Uterus (tissue), 4 donors: ENCODE measurements around the gene OBSCN. TPM values are rescaled to one million over a fixed set of nuclear protein-coding genes. Genes with fewer than 3 reads are reported as not detected.

Experiments
- DNase-seq, 2 donors: peaks; one replicate each; pipeline ENCODE4 v3.0.0-alpha.2; 2019 to 2020
- H3K27ac ChIP-seq, 2 donors: fragments of 200-600 bp; sonication (generic); 1 replicate in 1 of 2; 2 replicates in 1 of 2; pipeline ENCODE4 v1.5.1; 2016 to 2018
- H3K27me3 ChIP-seq, 2 donors: fragments of 200-600 bp; sonication (generic); one replicate each; pipeline ENCODE4 v1.5.1; 2018 to 2019; ENCODE audit warnings: control low read depth in 1 of 2
- H3K36me3 ChIP-seq, 2 donors: fragments of 200-600 bp; sonication (generic); one replicate each; pipeline ENCODE4 v1.5.1; 2019; ENCODE audit warnings: control low read depth in 1 of 2
- H3K4me1 ChIP-seq, 2 donors: fragments of 200-600 bp; sonication (generic); one replicate each; pipeline ENCODE4 v1.5.1; 2018 to 2019; ENCODE audit warnings: control low read depth in 1 of 2
- H3K4me3 ChIP-seq, 2 donors: fragments of 200-600 bp; sonication (generic); 1 replicate in 1 of 2; 2 replicates in 1 of 2; pipeline ENCODE4 v1.5.1; 2018 to 2019; ENCODE audit warnings: mild to moderate bottlenecking in 1 of 2
- H3K9me3 ChIP-seq, 2 donors: fragments of 200-600 bp; sonication (generic); one replicate each; pipeline ENCODE4 v1.5.1; 2019; ENCODE audit warnings: control low read depth in 1 of 2
- POLR2A ChIP-seq, 2 donors: fragments of 450-650 bp; IDR thresholded peaks; one replicate each; pipeline ENCODE4 v1.6.1; 2016; ENCODE audit warnings: antibody characterized with exemption in 2 of 2, mild to moderate bottlenecking in 1 of 2, moderate library complexity in 1 of 2
- intact Hi-C: fragments of 100-400 bp; cut with DNase I; formaldehyde crosslinking; loops from one replicate; pipeline ENCODE4 v1.15.1; 2023; ENCODE audit warnings: low total_unique reads
- total RNA-seq, 4 donors: library from RNA; depleted of rRNA in 3 of 4; stranded (reverse); fragments of >200 nt in 3 of 4; gene quantifications; one replicate each; pipeline versions ENCODE4 v1.1.0 to v1.2.4, GENCODE V29; 2014 to 2023
- TF ChIP-seq, protein P1 (sequence below), 4 experiments: fragments of 200-600 bp in 2 of 4; fragments of 450-650 bp in 2 of 4; sonication (generic) in 2 of 4; IDR thresholded peaks; one replicate each; pipeline ENCODE4 v1.5.1; 2016 to 2019; ENCODE audit warnings: antibody characterized with exemption in 4 of 4, mild to moderate bottlenecking in 2 of 4, moderate library complexity in 1 of 4
- donor health status: DM: yes; HTN: yes; CAD: no.

The OBSCN gene
- total RNA-seq, 4 donors from 2014 or later, result 5.9 to 53.2 (median 22.4) TPM

DNA sequence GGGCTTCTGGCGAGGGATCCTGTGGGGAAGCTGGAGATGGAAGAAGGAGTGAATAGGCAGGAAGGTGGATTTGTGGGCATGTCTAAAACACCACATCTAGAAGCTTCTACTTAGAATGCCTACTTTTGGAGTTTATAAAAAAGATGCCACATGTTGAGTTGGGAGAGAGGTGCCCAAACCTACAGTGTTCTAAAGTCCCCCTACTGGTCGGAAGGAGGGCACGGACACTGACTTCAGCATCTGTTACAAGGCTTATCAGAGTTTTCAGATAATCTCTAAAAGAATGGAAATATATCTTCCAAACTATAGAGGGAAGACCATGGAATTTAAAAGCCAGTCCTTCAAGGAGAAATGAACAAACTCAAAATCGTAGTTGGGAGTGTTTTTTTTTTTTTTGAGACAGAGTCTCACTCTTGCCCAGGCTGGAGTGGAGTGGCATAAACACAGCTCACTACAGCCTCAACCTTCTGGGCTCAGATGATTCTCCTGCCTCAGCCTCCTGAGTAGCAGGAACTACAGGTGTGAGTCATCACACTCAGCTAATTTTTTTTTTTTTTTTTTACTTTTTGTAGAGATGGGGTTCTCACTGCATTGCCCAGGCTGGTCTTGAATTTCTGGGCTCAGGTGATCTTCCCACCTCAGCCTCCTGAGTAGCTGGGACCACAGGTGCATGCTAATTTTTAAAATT, 27.4 kb upstream of the OBSCN start:
- TF ChIP-seq POLR2A (IDR thresholded peaks at IDR 0.05), result no peak
- TF ChIP-seq, protein P1, sequence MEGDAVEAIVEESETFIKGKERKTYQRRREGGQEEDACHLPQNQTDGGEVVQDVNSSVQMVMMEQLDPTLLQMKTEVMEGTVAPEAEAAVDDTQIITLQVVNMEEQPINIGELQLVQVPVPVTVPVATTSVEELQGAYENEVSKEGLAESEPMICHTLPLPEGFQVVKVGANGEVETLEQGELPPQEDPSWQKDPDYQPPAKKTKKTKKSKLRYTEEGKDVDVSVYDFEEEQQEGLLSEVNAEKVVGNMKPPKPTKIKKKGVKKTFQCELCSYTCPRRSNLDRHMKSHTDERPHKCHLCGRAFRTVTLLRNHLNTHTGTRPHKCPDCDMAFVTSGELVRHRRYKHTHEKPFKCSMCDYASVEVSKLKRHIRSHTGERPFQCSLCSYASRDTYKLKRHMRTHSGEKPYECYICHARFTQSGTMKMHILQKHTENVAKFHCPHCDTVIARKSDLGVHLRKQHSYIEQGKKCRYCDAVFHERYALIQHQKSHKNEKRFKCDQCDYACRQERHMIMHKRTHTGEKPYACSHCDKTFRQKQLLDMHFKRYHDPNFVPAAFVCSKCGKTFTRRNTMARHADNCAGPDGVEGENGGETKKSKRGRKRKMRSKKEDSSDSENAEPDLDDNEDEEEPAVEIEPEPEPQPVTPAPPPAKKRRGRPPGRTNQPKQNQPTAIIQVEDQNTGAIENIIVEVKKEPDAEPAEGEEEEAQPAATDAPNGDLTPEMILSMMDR (IDR thresholded peaks at IDR 0.05), result peak in 1 of 4 experiments; percentile 18
- no peak for DNase-seq
- no peaks in the 10 kb centered on the region for H3K36me3 ChIP-seq
- no peaks in the 10 kb centered on the region for H3K27me3 ChIP-seq
- no peak overlapping the region for H3K4me3 ChIP-seq
- no peak overlapping the region for H3K27ac ChIP-seq
- H3K9me3 ChIP-seq, result no peaks in the 10 kb centered on the region
- intact Hi-C loops, result no loop called here
- no peaks in the 10 kb centered on the region for H3K4me1 ChIP-seq

DNA sequence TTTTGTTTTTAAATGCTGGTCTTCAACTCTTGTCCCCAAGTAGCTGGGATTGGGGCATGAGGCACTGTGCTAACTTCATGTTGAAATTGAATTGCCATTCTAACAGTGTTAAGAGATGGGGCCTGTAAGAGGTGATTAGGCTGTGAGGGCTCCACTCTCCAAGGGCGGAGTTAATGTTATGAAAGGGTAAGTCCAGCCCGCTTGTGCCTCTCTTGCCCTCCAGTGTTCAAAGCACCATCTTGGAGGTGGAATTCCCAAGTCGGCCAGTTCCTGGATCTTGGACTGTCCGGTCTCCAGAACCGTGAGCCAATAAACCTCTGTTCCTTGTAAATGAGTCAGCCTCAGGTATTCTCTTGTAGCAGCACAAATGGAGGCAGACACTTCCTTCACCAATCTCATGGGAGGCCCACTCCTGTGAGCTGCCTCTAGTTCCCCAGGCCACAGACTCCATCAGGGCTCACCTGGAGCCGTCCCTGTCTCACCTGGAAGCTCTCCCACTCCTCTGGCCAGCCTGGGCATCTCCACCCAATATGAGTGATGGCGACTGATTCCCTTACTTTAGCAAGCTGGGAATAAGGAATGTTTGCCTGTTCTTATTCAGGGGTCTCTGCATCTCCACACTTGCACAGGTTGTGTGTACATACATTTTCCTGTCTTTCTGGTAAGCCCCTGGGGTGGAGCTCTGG, 26.7 kb upstream of the OBSCN start:
- Histone ChIP-seq H3K27me3 (no peaks in the 10 kb centered on the region), H3K27ac (no peak overlapping the region), H3K4me1 (no peaks in the 10 kb centered on the region), H3K9me3 (no peaks in the 10 kb centered on the region), H3K4me3 (no peak overlapping the region), H3K36me3 (no peaks in the 10 kb centered on the region)
- intact Hi-C loops, result no loop called here
- TF ChIP-seq, protein P1 (IDR thresholded peaks at IDR 0.05), result no peak
- no peak for TF ChIP-seq POLR2A (IDR thresholded peaks at IDR 0.05)
- no peak for DNase-seq

DNA sequence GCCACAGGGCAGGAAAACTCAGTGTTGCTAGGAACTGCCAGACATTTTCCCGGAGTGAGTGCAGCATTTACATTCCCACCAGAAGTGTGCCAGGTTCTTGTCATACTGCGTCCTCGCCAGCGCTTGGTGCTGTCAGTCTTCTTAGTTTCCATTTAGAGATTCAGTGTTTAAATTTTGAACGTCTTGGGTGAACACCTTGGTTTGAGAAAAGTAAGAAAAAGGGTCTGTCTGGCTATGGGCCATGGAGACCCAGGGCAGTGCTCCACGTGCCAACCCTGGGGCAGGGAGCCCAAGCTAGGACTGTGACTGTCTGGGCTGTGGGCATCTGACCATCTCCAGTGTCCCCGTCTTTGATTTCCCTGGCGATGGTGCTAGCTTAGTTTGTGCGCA, 26.2 kb upstream of the OBSCN start:
- TF ChIP-seq, protein P1 (IDR thresholded peaks at IDR 0.05), result no peak
- no peaks in the 10 kb centered on the region for H3K9me3 ChIP-seq
- no peak overlapping the region for H3K27ac ChIP-seq
- H3K36me3 ChIP-seq, result no peaks in the 10 kb centered on the region
- DNase-seq, result no peak
- no peak overlapping the region for H3K4me3 ChIP-seq
- intact Hi-C loops, result no loop called here
- no peaks in the 10 kb centered on the region for H3K27me3 ChIP-seq
- no peaks in the 10 kb centered on the region for H3K4me1 ChIP-seq

DNA sequence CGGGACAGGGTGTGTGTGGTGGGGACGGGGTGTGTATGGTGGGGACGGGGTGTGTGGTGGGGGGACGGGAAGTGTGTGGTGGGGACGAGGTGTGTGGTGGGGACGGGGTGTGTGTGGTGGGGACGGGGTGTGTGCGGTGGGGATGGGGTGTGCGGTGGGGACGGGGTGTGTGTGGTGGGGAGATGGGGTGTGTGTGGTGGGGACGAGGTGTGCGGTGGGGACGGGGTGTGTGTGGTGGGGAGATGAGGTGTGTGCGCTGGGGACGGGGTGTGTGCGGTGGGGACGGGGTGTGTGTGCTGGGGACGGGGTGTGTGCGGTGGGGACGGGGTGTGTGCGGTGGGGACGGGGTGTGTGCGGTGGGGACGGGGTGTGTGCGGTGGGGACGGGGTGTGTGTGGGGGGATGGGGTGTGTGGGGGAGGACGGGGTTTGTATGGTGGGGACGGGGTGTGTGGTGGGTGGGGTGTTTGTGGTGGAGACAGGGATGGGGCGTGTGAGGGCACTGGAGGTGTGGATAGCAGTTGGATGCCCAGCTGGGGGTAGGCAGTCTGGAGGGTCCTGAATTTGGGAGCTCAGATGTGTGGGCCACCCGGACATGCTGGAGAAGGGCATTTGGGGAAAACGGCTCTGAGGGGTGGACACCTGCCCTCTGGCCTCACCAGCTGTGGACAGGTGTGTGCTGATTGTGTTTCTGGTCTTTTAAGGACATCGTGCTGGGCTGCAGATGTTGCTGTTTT, 25.4 kb upstream of the OBSCN start:
- Histone ChIP-seq H3K27me3 (no peaks in the 10 kb centered on the region), H3K4me1 (no peaks in the 10 kb centered on the region), H3K4me3 (no peak overlapping the region), H3K9me3 (no peaks in the 10 kb centered on the region), H3K36me3 (no peaks in the 10 kb centered on the region), H3K27ac (no peak overlapping the region)
- TF ChIP-seq, protein P1 (IDR thresholded peaks at IDR 0.05), result no peak
- TF ChIP-seq POLR2A (IDR thresholded peaks at IDR 0.05), result no peak
- DNase-seq, result no peak
- intact Hi-C loops, result no loop called here

DNA sequence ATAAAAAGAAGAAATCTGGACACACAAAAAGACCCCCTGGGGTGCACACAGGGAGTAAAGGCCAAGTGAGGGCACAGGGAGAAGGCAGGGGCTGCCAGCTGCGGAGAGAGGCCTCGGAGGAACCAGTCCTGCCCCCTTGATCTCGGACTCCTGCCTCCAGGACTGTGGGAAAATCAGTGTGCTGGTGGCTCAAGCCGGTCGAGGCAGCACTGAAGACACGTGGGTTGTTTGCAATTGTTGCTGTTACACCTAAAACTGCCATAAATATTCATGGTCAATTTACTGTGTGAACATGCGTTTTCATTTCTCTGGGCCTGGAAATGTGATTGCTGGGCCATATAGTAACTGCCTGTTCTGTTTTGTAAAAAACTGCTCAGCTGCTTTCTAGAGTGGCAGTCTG, 23.7 kb upstream of the OBSCN start:
- intact Hi-C loops, result no loop called here
- TF ChIP-seq, protein P1 (IDR thresholded peaks at IDR 0.05), result no peak
- no peak for TF ChIP-seq POLR2A (IDR thresholded peaks at IDR 0.05)

More for the DNA sequence above, 23.7 kb upstream of the OBSCN start:
- no peaks in the 10 kb centered on the region for H3K36me3 ChIP-seq
- no peak overlapping the region for H3K4me3 ChIP-seq
- no peaks in the 10 kb centered on the region for H3K27me3 ChIP-seq
- H3K27ac ChIP-seq, result no peak overlapping the region
- H3K9me3 ChIP-seq, result no peaks in the 10 kb centered on the region
- DNase-seq, result no peak
- no peaks in the 10 kb centered on the region for H3K4me1 ChIP-seq
